Measurements from ENCODE around the gene PFKP. TPM values are rescaled to one million over a fixed set of nuclear protein-coding genes. Genes with fewer than 3 reads are reported as not detected.

PFKP gene
- total RNA-seq, 1 donor from 2014 or later: 24.2 TPM

- TF ChIP-seq CTCF (IDR thresholded peaks at IDR 0.05; ENCODE audit: partially characterized antibody, unreplicated experiment): no peak
- Mint-ChIP-seq H3K36me3 (ENCODE audit: unreplicated experiment) (no peaks in the 10 kb centered on the region), H3K4me1 (ENCODE audit: low read depth, unreplicated experiment) (peaks cover 18% of the 10 kb centered on the region), H3K4me3 (ENCODE audit: unreplicated experiment) (no peak overlapping the region), H3K27ac (ENCODE audit: unreplicated experiment) (no peak overlapping the region), H3K9me3 (ENCODE audit: unreplicated experiment) (peaks cover 5% of the 10 kb centered on the region), H3K27me3 (ENCODE audit: unreplicated experiment) (peaks cover 4% of the 10 kb centered on the region)
- no peak for DNase-seq
Measured at GRCh38 chr10:3122486-3123205, 55.3 kb downstream of the PFKP start.

- DNase-seq: no peak
- Mint-ChIP-seq H3K36me3 (ENCODE audit: unreplicated experiment) (no peaks in the 10 kb centered on the region), H3K9me3 (ENCODE audit: unreplicated experiment) (peaks cover 2% of the 10 kb centered on the region), H3K27me3 (ENCODE audit: unreplicated experiment) (peaks cover 4% of the 10 kb centered on the region), H3K27ac (ENCODE audit: unreplicated experiment) (no peak overlapping the region), H3K4me3 (ENCODE audit: unreplicated experiment) (no peak overlapping the region), H3K4me1 (ENCODE audit: low read depth, unreplicated experiment) (peaks cover 18% of the 10 kb centered on the region)
- TF ChIP-seq CTCF (IDR thresholded peaks at IDR 0.05; ENCODE audit: partially characterized antibody, unreplicated experiment): no peak
Measured at GRCh38 chr10:3123571-3124411, 56.4 kb downstream of the PFKP start.

GRCh38 chr10:3124412-3125175 lies 57.2 kb downstream of the PFKP start:
- Mint-ChIP-seq H3K4me1 (ENCODE audit: low read depth, unreplicated experiment) (peaks cover 18% of the 10 kb centered on the region), H3K36me3 (ENCODE audit: unreplicated experiment) (no peaks in the 10 kb centered on the region)

GRCh38 chr10:3125527-3126170 lies 58.3 kb downstream of the PFKP start:
- H3K9me3 Mint-ChIP-seq (ENCODE audit: unreplicated experiment): peaks cover 2% of the 10 kb centered on the region
- peaks cover 18% of the 10 kb centered on the region for H3K4me1 Mint-ChIP-seq (ENCODE audit: low read depth, unreplicated experiment)
- H3K27me3 Mint-ChIP-seq (ENCODE audit: unreplicated experiment): peaks cover 4% of the 10 kb centered on the region
- no peak overlapping the region for H3K27ac Mint-ChIP-seq (ENCODE audit: unreplicated experiment)
- no peaks in the 10 kb centered on the region for H3K36me3 Mint-ChIP-seq (ENCODE audit: unreplicated experiment)
- no peak for TF ChIP-seq CTCF (IDR thresholded peaks at IDR 0.05; ENCODE audit: partially characterized antibody, unreplicated experiment)
- DNase-seq: no peak
- H3K4me3 Mint-ChIP-seq (ENCODE audit: unreplicated experiment): no peak overlapping the region

More at GRCh38 chr10:3124412-3125175, 57.2 kb downstream of the PFKP start:
- H3K4me3 Mint-ChIP-seq (ENCODE audit: unreplicated experiment): no peak overlapping the region
- peaks cover 2% of the 10 kb centered on the region for H3K9me3 Mint-ChIP-seq (ENCODE audit: unreplicated experiment)
- no peak for TF ChIP-seq CTCF (IDR thresholded peaks at IDR 0.05; ENCODE audit: partially characterized antibody, unreplicated experiment)
- peaks cover 4% of the 10 kb centered on the region for H3K27me3 Mint-ChIP-seq (ENCODE audit: unreplicated experiment)
- no peak for DNase-seq
- H3K27ac Mint-ChIP-seq (ENCODE audit: unreplicated experiment): no peak overlapping the region

Measured in glutamatergic neuron (in vitro differentiated cells).